Measurements from ENCODE around the gene C10orf90. TPM values are rescaled to one million over a fixed set of nuclear protein-coding genes. Genes with fewer than 3 reads are reported as not detected.

The C10orf90 gene
- total and polyA plus RNA-seq, 2 of the 8 experiments (the other 6 are each of a cell fraction or from before 2014, with no cell fraction given): 0.21 TPM; not detected in 1

GRCh38 chr10:126675656-126676438 lies 5.4 kb upstream of the C10orf90 start (continued):
- TF ChIP-seq CTCF (IDR thresholded peaks at IDR 0.05; ENCODE audit: control extremely low read depth in 1 of 3, insufficient read depth in 1 of 3, low read depth in 1 of 3, low read length in 3 of 3) (no peak), KDM1A (IDR thresholded peaks at IDR 0.05; ENCODE audit: borderline replicate concordance, low read length) (no peak), CEBPB (IDR thresholded peaks at IDR 0.05; ENCODE audit: low read depth, low read length) (no peak), SP2 (IDR thresholded peaks at IDR 0.05; ENCODE audit: low read length) (no peak), BRCA1 (IDR thresholded peaks at IDR 0.05; ENCODE audit: low read depth, low read length) (no peak), RFX5 (IDR thresholded peaks at IDR 0.05; ENCODE audit: borderline replicate concordance, low read depth, low read length) (no peak)

All from H1 (cell line).